GM19328 (cell line): ENCODE measurements around the gene TNFRSF18.
"Not testable (repeated sequence)": the region's sequence is repeated elsewhere in the genome, so short reads cannot be mapped to it uniquely, and the experiment has no call there.

ENCODE experiments used
- ATAC-seq: cut with Tn5 transposase; IDR thresholded peaks from one replicate; pipeline ENCODE4 v1.9.1; 2021; ENCODE audit warnings: mild to moderate bottlenecking, moderate library complexity; ENCODE audit not compliant: unreplicated experiment

TNFRSF18 gene

DNA sequence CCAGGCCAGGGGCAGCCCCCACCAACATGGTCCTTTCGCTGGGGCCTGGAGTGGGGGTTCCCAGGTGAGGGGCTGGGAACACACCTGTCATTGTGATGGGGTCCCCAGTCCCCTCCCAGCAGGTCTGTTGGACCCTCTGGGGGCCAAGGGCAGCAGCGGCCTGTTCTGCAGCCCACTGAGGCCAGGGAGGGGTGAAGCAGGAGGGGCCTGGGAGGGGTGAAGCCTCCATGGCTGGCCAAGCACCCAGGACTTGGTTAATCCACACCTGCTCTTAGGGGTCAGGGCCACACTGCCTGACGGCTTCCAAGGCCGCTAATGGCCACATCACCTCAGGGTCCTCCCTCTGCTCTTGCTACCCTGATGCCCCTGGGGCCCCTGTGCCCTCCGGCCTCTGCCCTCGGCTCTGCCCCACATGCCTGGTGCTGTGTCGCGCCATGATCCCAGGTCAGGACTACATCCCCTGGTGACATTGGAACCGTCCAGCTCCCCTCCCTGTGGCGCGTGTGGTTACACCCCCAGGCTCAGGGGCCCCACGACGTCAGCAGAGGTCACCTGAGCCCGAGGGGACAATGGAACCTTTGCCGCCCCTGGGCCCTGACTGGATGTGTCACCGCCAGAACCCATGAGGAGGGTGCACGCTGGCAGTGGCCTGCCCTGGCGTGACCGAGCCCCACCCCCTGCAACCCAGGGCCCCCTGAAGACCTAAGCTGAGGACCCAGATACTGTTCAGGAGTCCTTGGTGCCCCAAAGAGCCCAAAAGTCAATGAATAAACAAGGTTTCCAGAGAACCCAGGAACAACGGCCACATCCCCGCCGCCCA lies 7.0 kb downstream of the TNFRSF18 start:
- no peak for ATAC-seq

DNA sequence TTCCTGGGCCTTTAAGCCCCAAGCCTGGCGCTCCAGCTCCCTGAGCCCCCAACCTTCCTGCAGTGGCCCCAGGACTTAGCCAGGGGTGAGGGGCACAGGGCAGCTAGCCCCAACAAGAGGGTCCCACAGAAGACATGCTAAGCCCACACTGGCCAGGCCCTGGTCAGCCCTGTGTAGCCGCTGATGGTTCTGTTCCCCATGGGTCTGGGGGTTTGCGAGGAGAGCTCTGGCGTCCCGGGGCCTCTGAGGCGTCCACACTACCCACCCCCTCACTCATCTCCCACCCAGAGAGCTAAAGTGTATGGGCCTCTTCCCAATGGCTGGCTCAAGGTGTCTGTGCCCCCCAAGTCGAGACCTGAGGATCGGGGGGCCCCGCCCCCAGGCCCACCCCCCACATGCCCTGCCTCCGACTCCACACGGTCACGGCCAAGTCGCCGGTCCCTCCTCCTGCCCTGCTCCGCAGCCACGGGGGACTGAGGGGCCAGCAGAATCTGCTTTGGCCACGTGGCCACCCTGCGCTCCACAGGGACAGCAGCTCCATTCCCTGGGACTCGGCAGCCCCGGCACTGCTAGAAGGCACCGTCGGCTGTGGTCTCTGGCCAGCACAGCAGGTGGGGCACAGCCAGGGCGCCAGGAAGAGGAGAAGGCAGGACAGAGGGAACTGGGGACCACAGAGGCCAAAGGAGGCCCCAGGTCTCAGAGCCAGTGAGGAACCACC lies 7.8 kb downstream of the TNFRSF18 start:
- no peak for ATAC-seq

DNA sequence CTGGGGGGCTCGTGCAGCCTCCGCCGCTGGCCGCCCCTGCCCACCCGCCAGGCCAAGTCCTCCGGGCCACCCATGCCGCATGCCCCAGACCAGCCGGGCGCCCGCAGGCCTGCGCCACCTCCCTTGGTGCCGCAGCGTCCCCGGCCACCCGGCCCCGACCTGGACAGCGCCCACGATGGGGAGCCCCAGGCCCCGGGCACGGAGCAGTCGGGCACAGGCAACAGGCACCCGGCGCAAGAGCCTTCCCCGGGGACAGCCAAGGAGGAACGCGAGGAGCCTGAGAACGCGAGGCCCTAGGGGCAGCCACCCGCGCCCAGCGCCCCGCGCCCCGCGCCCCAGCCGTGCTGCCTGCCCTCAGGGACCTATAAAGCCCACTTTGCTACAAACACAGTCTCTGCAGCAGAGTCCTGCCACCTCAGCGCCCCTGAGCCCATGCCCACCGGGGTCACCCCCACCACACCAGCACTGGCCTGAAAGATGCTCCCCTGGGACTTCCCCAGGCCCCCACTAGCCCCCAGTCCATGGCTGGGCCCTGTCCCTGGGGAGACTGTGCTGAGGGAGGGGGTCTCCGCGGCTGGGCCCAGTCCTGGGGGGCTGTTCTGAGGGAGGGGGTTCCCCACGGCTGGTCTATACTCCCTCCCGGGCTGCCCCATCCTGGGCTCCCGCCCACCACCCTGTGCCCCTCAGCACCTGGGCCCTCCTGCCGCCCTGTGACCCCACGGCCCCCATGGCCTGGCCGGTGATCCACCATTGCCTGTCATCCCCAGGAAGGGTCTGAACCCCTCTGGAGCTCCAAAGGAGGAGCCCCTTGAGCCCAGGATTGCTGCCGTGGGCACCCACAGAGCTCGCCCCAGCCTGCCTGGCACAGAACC lies 8.6 kb downstream of the TNFRSF18 start:
- no peak for ATAC-seq

DNA sequence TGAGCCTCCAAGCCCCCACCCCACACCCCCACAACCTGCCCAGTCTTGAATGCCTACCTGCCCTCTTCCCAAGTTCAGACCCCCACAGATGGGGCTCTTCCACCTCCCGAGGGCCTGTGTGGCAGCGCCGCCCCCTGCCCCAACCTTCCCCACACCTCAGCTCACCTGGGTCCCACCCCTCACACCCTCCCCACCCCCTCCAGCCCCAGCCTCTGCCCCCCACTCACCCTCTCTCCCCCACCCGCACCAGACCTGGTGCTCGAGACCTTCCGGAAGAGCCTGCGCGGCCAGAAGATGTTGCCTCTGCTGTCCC lies 9.2 kb downstream of the TNFRSF18 start:
- no peak for ATAC-seq

DNA sequence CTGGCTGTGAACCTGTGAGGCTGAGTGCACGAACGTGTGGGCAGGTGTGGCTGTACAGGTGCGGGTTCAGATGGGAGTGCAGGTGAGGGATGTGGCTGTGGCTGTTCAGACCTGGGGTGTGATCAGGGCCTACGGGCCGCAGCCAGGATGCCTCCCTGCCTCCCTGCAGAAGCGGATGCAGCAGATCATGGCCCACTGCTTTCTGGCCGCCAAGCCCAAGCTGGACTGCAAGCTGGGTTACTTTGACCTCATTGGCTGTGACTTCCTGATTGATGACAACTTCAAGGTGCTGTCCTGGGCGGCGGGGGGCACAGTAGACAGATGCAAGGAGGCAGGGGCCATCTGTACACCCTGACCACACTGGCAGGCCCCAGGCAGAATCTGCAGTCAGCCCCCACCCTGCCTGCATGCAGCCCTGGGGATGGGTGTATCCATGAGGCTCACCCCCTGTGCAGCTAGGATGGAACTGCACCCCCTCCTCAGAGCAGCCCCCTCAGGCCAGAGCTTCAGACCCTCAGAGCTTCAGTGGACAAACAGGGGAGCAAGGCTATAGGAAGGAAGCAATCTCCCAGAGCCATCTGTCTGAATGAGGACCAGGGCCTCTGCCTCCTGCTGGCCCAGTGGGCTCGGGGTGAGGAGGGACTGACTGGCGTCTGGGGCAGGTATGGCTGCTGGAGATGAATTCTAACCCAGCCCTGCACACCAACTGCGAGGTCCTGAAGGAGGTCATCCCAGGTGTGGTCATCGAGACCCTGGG lies 9.8 kb downstream of the TNFRSF18 start:
- no peak for ATAC-seq

DNA sequence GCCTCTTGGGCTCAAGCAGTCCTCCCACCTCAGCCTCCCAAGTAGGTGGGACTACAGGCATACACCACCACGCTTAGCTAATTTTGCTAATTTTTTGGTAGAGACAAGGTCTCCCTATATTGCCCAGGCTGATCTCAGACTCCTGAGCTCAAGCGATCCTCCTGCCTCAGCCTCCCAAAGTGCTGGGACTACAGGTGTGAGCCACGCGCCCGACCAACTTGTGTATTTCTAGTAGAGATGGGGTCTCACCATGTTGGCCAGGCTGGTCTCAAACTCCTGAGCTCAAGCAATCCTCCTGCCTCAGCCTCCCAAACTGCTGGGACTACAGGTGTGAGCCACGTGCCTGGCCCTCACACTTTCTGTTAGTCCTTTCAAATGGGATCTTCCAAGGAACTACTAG lies 10.7 kb downstream of the TNFRSF18 start:
- not testable (repeated sequence) for ATAC-seq

DNA sequence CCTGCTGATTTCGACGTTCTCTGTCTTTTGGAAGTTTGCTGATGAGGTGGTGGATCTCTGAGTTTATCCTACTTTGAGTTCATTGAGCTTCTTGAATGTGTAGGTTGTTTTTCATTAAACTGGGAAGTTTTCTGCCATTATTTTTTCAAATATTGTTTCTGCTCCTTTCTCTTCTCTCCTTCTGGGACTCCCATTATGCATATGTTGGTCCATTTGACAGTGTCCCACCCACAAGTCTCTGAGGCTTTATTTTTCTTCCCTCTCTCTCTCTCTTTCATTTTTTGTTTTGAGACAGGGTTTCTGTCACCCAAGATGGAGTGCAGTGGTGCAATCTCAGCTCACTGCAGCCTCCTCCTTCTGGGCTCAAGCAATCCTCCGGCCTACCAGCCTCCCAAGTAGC lies 11.7 kb downstream of the TNFRSF18 start:
- no peak for ATAC-seq

DNA sequence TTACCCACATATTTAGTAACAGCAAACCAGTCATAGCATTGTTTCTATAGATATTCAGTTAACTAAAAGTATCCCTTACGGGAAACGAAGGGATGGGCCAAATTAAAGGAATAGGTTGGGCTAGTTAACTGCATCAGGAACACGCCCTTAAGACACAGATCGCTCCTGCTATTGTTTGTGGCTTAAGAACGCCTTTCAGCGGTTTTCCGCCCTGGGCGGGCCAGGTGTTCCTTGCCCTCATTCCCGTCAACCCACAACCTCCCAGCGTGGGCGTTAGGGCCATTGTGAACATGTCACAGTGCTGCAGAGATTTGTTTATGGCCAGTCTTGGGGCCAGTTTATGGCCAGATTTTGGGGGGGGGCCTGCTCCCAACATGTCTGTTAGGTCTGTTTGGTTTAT lies 14.7 kb downstream of the TNFRSF18 start:
- no peak for ATAC-seq

DNA sequence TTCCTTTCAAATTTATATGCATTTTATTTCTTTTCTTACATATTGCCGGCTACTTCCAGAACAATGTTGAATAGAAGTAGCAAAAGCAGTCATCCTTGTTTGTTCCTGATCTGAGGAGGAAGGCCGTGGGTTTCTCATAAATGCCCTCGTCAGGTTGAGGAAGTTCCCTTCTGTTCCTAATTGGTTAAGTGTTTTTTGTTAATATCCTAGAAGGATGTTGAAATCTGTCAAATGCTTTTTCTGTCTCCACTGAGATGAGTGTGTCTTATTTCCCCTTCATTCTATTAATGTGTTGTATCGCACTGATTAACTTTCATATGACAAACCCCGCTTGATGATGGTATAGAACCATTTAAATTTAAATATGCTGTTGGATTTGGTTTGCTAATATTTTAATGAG lies 17.3 kb downstream of the TNFRSF18 start:
- no peak for ATAC-seq

DNA sequence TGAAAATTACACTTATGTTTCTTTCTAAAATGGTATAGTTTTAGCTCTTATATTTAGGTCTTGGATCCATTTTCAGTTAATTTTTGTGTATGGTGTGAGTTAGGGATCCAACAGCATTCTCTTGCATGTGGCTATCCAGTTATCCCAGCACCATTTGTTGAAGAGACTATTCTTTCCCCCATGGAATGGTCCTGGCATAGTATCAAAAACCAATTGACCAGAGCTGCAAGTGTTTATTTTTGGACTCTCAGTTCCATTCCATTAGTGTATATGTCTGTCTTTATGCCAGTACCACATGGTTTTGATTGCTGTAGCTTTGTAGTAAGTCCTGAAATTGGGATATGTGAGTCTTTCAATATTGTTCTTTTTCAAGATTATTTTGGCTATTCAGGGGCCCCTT lies 18.5 kb downstream of the TNFRSF18 start:
- no peak for ATAC-seq

DNA sequence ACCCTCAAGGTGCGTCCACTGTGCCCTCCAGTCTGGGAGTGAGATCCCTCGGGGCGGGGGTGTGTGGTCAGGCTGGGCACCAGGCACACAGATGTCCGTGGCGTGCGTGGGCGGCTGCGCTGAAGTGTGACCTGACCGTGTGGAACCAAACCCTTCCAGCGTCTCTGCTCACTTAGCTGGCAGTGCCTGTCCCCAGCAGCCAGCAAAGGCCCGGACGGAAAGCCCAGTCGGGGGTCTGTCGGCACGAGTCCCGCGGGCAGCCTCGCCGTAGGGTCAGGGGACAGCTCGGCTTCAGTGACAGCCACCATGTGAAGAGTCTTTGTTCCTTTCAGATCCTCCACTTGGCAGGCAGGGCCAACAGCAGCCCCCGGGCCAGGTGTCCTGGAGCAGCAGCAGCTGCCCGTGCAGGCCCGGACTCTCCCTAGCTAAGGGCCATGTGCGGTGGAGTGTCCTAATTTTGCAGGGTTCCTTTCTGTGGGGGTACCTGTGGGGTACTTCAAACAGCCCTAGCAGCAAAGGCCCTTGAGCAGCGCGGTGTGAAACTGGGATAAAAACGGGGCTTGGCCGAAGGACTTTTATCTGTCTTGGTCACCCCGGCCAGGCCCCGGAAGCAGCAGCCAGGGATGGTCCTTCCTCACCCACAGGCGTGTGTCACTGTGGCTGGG lies 21.2 kb downstream of the TNFRSF18 start:
- no peak for ATAC-seq

DNA sequence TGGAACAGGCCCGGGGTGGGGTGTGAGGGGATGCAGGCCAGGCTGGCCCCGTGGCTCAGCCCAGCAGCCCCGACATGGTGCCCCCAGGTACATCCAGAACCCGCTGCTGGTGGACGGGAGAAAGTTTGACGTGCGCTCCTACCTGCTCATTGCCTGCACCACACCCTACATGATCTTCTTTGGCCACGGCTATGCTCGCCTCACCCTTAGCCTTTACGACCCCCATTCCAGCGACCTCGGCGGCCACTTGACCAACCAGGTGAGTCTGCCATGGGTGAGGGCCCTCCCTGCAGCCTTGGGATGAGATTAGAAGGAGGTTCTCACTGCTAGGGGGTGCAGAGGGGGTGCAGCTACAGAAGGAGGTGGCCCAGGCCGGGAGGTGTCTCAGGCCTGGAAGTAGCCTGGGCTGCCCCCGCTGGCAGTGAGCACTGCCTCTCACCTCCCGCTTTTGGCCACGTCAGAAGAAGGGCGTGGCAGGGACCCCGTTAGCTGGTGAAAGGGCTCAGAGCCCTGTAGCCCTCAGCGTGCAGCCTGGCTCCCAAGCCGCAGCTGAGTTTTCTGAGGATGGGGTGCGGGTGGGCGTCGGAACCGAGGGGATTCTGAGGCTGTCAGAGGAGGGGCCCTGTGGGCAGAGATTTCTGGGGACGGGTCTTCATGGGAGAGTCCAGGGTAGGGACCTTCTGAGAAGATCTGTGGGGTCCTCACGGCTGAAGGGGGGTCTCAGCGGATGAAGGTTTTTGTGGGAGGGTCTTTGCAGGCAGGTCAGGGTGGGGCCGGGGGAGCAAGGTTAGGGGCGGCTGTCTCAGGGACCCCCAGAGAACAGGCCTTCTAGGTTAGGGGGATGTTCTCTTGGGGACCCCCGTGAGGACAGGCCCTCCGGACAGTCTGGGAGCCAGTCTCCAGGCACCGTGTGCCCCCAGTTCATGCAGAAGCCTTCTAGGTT lies 22.3 kb downstream of the TNFRSF18 start:
- no peak for ATAC-seq

DNA sequence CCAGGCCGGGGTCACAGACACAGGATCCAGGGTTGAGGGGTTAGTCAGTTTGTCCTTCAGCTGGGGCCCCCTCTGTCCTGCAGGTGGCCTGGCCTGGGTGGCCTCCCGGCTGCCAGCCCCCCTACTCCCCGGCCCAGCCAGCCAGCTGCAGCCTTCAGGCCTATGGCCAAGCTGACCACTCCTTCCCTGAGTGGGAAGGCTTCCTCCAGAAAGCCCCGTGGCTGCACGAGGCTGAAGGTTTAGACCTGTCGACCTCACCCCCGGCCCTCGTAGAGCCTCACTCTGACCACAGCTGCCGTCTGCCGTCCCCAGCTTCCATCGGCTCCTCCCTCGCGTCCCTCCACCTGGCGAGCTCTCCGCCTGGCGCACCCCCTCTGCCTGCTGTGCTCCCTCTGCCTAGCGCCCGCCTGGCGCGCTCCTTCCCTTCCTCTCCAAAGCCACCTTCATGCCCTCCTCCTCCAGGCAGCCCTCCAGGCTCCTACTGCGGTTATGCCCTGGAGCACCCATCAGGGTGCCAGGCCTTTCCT lies 23.1 kb downstream of the TNFRSF18 start:
- ATAC-seq: no peak

DNA sequence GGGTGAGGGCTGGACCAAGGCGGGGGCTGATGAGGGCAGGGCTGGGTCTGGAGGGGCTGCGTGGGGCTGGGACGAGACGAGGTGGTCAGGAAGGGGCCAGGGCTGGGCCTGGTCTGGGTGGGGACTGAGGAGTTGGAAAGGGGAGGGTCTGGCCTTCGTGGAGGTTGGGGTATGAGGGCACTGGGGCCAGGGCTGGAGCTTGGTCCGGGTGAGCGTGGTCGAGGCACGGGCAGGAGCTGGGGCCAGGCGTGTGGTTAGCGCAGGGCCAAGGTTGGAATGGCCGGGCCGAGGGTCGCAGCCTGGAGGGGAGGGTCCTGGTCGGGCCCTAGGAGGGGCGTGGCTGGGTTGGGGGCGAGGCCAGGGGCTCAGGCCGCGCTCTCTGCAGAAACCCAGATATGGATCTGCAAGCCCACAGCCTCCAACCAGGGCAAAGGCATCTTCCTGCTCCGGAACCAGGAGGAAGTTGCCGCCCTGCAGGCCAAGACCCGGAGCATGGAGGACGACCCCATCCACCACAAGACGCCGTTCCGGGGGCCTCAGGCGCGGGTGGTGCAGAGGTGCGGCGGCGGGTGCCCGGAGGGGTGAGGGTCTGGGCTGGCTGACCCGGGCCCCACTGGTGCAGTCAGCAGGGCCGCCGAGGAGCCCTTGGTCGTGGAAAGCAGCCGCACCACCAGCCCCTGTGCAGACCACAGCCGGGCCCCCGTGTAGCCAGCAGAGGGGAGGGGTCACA lies 23.7 kb downstream of the TNFRSF18 start:
- no peak for ATAC-seq

DNA sequence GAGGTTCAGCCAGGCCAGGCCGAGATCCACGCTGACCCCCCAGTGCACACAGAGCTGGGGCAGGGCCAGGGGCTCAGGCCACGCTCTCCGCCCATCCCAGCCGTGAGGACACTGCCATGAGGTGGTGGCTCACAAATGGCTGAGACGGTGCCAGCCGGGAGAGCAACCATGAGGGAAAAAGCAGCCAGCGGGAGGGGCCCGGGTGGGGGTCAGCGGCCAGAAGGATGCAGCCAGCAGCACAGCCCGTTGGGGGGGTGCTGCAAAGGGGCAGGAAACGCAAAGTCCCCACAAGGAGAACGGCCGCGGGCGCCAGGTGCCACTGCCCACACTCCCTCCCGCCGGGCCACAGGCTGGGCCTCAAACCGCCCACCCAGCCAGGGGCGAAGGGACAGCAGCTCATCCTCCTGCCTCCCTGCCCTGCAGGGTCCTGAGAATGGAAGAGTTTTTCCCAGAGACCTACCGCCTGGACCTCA lies 24.4 kb downstream of the TNFRSF18 start:
- ATAC-seq: no peak

DNA sequence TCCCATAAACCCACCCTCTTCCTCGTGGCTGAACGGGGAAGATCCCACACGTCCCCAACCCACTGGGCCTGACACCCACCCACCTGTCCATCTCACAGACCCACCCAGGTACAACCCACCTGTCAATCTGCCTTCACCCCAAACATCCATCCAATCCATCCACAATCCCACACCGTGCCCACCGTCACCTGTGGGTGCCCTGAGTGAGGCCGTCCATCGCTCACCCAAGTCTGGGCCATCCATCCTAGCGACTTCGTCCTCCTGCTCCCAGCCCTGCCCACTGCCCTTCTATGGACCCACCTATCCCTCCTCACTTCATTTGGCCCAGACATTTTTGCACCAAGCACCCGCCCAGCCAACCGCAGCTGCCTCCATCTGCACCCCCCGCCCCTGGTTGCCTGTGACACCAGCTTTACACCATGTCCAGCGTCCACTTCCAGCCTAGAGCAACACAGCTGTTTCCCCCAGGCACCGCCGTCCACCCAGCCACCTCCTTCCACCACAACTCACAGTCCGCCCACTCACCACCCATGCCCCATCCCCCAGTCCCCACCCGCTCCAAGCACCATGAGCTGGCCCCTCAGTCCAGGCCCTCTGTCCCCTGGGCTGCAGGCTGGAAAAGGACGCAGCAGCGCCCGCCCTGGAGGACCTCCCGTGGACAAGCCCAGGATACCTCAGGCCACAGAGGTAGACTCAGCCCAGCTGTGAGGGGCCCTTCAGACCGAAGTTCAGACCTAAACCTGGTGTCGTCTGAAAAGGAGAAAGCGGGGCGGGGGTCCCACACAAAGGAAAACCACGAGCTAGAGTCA lies 25.1 kb downstream of the TNFRSF18 start:
- ATAC-seq: no peak
